Ishikawa (cell line): ENCODE measurements around the gene PMM1.

ENCODE experiments used
- CEBPB ChIP-seq: IDR thresholded peaks from 2 replicates; pipeline ENCODE4 v1.6.1; 2012
- CREB1 ChIP-seq: IDR thresholded peaks from 2 replicates; pipeline ENCODE4 v1.6.1; 2012; ENCODE audit warnings: low read depth
- EGR1 ChIP-seq: IDR thresholded peaks from 2 replicates; pipeline ENCODE4 v1.6.1; 2012
- EP300 ChIP-seq: IDR thresholded peaks from 2 replicates; pipeline ENCODE4 v1.6.1; 2012; ENCODE audit warnings: borderline replicate concordance
- FOXM1 ChIP-seq: IDR thresholded peaks from 2 replicates; pipeline ENCODE4 v1.6.1; 2012; ENCODE audit warnings: low read depth, borderline replicate concordance
- NFIC ChIP-seq: IDR thresholded peaks from 2 replicates; pipeline ENCODE4 v1.6.1; 2012
- RAD21 ChIP-seq: IDR thresholded peaks from 2 replicates; pipeline ENCODE4 v1.6.1; 2012; ENCODE audit warnings: low read depth
- REST ChIP-seq: IDR thresholded peaks from 2 replicates; pipeline ENCODE4 v1.6.1; 2012; ENCODE audit warnings: low read depth, mild to moderate bottlenecking
- TAF1 ChIP-seq: IDR thresholded peaks from 2 replicates; pipeline ENCODE4 v1.6.1; 2012; ENCODE audit warnings: low read depth, mild to moderate bottlenecking
- TCF12 ChIP-seq: IDR thresholded peaks from 2 replicates; pipeline ENCODE4 v1.6.1; 2012; ENCODE audit warnings: low read depth
- TEAD4 ChIP-seq: IDR thresholded peaks from 2 replicates; pipeline ENCODE4 v1.6.1; 2012
- YY1 ChIP-seq: IDR thresholded peaks from 2 replicates; pipeline ENCODE4 v1.6.1; 2012; ENCODE audit warnings: low read depth
- ZBTB7A ChIP-seq: IDR thresholded peaks from 2 replicates; pipeline ENCODE4 v1.6.1; 2012; ENCODE audit warnings: low read depth
- TF ChIP-seq, protein P1 (sequence below): IDR thresholded peaks from 2 replicates; pipeline ENCODE4 v1.6.1; 2012
- TF ChIP-seq, protein P2 (sequence below): IDR thresholded peaks from 2 replicates; pipeline ENCODE4 v1.6.1; 2012

PMM1 gene

DNA sequence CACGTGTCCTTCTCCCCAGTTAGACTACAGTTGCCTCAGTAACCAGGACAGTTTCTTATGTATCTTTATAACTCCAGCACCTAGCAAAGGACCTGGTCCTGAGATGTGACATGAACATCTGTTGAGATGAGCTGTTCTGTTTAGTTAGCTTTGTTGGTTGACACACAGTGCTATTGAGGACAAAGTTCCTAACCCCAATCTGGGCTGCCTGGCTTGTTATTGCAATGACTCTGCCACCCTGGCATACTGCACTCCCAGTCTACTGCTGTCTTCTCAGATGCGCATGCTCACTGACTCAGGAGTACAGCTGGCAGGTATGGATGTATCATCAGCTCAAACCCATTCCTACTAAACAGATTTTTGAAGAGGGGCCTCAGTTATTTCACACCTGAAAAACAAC, 23.8 kb upstream of the PMM1 start:
- no peak for TF ChIP-seq NFIC
- TF ChIP-seq, protein P1, sequence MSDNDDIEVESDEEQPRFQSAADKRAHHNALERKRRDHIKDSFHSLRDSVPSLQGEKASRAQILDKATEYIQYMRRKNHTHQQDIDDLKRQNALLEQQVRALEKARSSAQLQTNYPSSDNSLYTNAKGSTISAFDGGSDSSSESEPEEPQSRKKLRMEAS = no peak
- TF ChIP-seq RAD21 = no peak
- no peak for TF ChIP-seq TCF12
- no peak for TF ChIP-seq FOXM1
- TF ChIP-seq TEAD4 = no peak
- TF ChIP-seq TAF1 = no peak
- TF ChIP-seq, protein P2, sequence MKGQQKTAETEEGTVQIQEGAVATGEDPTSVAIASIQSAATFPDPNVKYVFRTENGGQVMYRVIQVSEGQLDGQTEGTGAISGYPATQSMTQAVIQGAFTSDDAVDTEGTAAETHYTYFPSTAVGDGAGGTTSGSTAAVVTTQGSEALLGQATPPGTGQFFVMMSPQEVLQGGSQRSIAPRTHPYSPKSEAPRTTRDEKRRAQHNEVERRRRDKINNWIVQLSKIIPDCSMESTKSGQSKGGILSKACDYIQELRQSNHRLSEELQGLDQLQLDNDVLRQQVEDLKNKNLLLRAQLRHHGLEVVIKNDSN = no peak
- TF ChIP-seq CREB1 = no peak
- TF ChIP-seq EP300 = no peak
- TF ChIP-seq ZBTB7A = no peak
- no peak for TF ChIP-seq REST
- no peak for TF ChIP-seq YY1
- TF ChIP-seq EGR1 = no peak
- TF ChIP-seq CEBPB = no peak

DNA sequence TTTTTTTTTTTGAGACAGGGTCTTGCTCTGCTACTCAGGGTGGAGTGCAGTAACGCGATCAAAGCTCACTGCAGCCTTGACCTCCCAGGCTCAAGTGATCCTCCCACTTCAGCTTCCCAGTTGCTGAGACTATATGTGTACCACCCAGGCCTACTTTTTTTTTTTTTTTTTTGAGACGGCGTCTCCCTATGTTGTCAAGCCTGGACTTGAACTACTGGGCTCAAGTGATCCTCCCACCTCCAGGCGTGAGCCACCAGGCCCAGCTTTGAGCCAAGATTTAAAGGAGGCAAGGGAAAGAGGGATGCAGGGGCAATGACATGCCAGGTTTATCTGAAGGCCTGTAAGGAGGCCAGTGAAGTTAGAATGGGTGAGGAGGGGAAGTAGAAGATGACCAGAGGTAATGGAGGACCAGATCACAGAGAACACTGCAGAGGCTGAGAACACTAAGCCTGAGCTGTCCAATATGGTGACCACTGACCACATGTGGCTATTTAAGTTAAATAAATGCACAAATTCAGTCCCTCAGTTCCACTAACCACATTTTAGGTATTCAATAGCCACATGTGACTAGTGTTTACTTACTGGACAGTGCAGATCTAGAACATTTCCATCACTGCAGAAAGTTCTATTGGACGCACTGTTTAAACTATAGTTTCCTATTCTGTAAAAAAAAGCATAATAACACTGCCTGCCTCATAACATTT, 23.1 kb upstream of the PMM1 start:
- TF ChIP-seq, protein P2 = no peak
- TF ChIP-seq, protein P1 = no peak
- TF ChIP-seq NFIC (no peak), ZBTB7A (no peak), YY1 (no peak), REST (no peak), TEAD4 (no peak), EP300 (no peak), TAF1 (no peak), FOXM1 (no peak)

- TF ChIP-seq EP300 = no peak
Measured at GRCh38 chr22:41608386-41608785, 18.7 kb upstream of the PMM1 start.

DNA sequence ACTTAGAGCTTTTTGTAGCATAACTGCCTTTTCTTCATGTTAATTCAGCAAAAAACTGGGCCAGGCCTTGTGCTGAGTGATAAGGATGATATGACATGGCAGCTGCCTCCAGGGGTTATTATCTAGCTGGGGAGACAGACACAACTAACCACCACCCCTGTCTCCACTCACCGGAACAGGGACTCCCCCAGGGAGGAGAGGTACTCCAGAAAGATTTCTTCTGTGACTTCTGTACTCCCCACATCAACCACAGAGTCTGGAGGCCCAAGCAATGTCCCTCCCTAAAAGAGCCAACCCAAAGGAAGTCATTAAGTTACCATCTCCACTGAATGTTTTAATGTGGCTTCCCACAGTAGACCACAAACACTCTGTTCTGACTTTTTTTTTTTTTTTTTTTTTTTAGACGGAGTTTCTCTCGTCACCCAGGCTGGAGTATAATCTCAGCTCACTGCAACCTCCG, 14.3 kb upstream of the PMM1 start:
- TF ChIP-seq REST (no peak), FOXM1 (no peak), RAD21 (no peak)
- TF ChIP-seq, protein P2 = no peak

DNA sequence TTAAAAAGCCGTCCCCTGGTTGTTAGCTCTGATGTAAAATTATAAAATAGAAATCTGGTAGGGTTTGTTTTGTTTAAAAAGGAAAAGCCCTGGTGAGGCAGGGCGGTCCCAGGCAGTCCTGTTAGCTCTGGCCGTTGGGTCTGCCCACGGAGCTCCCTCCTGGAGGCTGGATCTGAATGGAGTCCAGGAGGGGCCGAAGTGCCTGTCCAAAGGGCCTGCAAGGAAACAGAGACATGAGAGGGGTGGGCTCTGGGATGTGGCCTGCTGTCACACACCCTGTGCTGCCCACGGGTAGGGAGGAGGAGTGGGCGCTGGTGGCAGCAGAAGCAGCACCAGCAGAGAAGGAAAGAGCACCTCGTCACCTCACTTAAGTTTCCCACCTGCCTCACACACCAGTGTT, 11.3 kb upstream of the PMM1 start:
- no peak for TF ChIP-seq FOXM1
- no peak for TF ChIP-seq CEBPB
- TF ChIP-seq REST = no peak
- no peak for TF ChIP-seq TEAD4
- TF ChIP-seq TCF12 = no peak
- no peak for TF ChIP-seq ZBTB7A
- no peak for TF ChIP-seq EGR1
- TF ChIP-seq, protein P2 = no peak
- no peak for TF ChIP-seq EP300
